Natural killer cell (primary cell): ENCODE measurements around the gene NECTIN3. TPM values are rescaled to one million over a fixed set of nuclear protein-coding genes. Genes with fewer than 3 reads are reported as not detected.
A peak's percentile ranks its signal among the peaks of the same experiment; 100 is the strongest.

Experiments
- ATAC-seq, 3 donors: fragments of 150-1000 bp in 2 of 3; fragments of 200-7000 bp in 1 of 3; cut with Tn5 transposase; 1 replicate in 1 of 3; 2 replicates in 2 of 3; pipeline ENCODE4 v1.10.0; 2021; ENCODE audit warnings: mild to moderate bottlenecking in 2 of 3, moderate library complexity in 2 of 3
- DNase-seq, 2 donors: peaks; one replicate each; pipeline versions ENCODE4 v3.0.0 to v3.0.0-alpha.2; 2013 to 2021; ENCODE audit warnings: mixed read lengths in 1 of 2
- H3K27ac ChIP-seq: one replicate; pipeline ENCODE4 v1.5.1; 2013; ENCODE audit warnings: mild to moderate bottlenecking, low read length
- H3K27me3 ChIP-seq: one replicate; pipeline ENCODE4 v1.6.1; 2013; ENCODE audit warnings: low read length; ENCODE audit not compliant: control insufficient read depth, insufficient read depth
- H3K36me3 ChIP-seq: one replicate; pipeline ENCODE4 v1.6.1; 2013; ENCODE audit warnings: low read length; ENCODE audit not compliant: control insufficient read depth, insufficient read depth
- H3K4me1 ChIP-seq: one replicate; pipeline ENCODE4 v1.6.1; 2013; ENCODE audit warnings: low read length; ENCODE audit not compliant: control insufficient read depth, insufficient read depth
- H3K4me3 ChIP-seq: one replicate; pipeline ENCODE4 v1.5.1; 2013; ENCODE audit warnings: low read length
- H3K9me3 ChIP-seq: one replicate; pipeline ENCODE4 v1.6.1; 2013; ENCODE audit warnings: low read length; ENCODE audit not compliant: control insufficient read depth, insufficient read depth
- H3K27ac Mint-ChIP-seq, 2 donors: one replicate each; pipeline ENCODE4 v1.8.0; 2022; ENCODE audit warnings: mild to moderate bottlenecking in 2 of 2, mixed read lengths in 2 of 2, moderate library complexity in 1 of 2
- H3K27me3 Mint-ChIP-seq, 2 donors: one replicate each; pipeline ENCODE4 v1.8.0; 2022; ENCODE audit warnings: low read depth in 2 of 2, mixed read lengths in 2 of 2
- H3K36me3 Mint-ChIP-seq: one replicate; pipeline ENCODE4 v1.8.0; 2022; ENCODE audit warnings: mixed read lengths
- H3K4me1 Mint-ChIP-seq, 2 donors: one replicate each; pipeline ENCODE4 v1.8.0; 2022; ENCODE audit warnings: mixed read lengths in 2 of 2
- H3K4me3 Mint-ChIP-seq: one replicate; pipeline ENCODE4 v1.8.0; 2022; ENCODE audit warnings: mild to moderate bottlenecking, moderate library complexity, mixed read lengths
- H3K9me3 Mint-ChIP-seq, 2 donors: one replicate each; pipeline ENCODE4 v1.8.0; 2022; ENCODE audit warnings: mixed read lengths in 2 of 2
- WGBS: methylation state at CpG from one replicate; pipeline ENCODE4 v1.1.7; 2013; ENCODE audit warnings: missing lambda C conversion rate; ENCODE audit not compliant: insufficient coverage; 5-methylcytosine and 5-hydroxymethylcytosine counted together
- intact Hi-C: fragments of 100-400 bp; cut with micrococcal nuclease; formaldehyde crosslinking; loops from one replicate; pipeline ENCODE4 v1.14.2; 2022
- total RNA-seq, 4 donors: library from RNA; stranded (reverse); fragments of 120-200 nt in 1 of 4; gene quantifications; one replicate each; pipeline versions ENCODE4 v1.2.3 to v1.2.4, GENCODE V29; 2013 to 2022
- TF ChIP-seq, protein P1 (sequence below): fragments of 200-600 bp; IDR thresholded peaks from one replicate; pipeline ENCODE4 v1.8.0; 2022; ENCODE audit warnings: antibody characterized with exemption

NECTIN3 gene
- total RNA-seq, 3 donors from 2014 or later (not counting 1 experiment from before 2014, with no cell fraction given): 0.26 to 3.7 (median 2.3) TPM

DNA sequence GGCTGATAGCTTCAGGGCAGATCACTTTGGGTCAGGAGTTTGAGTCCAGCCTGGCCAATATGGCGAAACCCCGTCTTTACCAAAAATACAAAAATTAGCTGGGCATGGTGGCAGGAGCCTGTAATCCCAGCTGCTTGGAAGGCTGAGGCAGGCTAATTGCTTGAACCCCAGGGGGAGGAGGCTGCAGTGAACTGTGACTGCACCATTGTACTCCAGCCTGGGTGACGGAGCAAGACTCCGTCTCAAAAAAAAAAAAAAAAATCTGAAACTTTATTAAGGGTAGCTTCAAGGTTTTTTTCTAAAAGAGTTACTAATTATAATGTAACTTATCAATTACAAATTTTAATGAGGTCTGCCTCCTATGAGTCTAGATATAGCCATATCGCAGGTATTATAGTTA, 5.1 kb downstream of the NECTIN3 start:
- no peak overlapping the region for H3K27ac Mint-ChIP-seq
- no peaks in the 10 kb centered on the region for H3K36me3 Mint-ChIP-seq
- H3K4me1 Mint-ChIP-seq: peaks cover 13 to 18% of the 10 kb centered on the region in 2 donors
- Histone ChIP-seq H3K27me3 (peaks cover 31% of the 10 kb centered on the region), H3K4me3 (no peak overlapping the region), H3K4me1 (peaks cover 7% of the 10 kb centered on the region), H3K9me3 (no peaks in the 10 kb centered on the region), H3K27ac (no peak overlapping the region), H3K36me3 (no peaks in the 10 kb centered on the region)
- no peak overlapping the region for H3K4me3 Mint-ChIP-seq
- ATAC-seq: no peak
- TF ChIP-seq, protein P1, sequence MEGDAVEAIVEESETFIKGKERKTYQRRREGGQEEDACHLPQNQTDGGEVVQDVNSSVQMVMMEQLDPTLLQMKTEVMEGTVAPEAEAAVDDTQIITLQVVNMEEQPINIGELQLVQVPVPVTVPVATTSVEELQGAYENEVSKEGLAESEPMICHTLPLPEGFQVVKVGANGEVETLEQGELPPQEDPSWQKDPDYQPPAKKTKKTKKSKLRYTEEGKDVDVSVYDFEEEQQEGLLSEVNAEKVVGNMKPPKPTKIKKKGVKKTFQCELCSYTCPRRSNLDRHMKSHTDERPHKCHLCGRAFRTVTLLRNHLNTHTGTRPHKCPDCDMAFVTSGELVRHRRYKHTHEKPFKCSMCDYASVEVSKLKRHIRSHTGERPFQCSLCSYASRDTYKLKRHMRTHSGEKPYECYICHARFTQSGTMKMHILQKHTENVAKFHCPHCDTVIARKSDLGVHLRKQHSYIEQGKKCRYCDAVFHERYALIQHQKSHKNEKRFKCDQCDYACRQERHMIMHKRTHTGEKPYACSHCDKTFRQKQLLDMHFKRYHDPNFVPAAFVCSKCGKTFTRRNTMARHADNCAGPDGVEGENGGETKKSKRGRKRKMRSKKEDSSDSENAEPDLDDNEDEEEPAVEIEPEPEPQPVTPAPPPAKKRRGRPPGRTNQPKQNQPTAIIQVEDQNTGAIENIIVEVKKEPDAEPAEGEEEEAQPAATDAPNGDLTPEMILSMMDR: no peak
- intact Hi-C loops: no loop called here
- 95% methylated on average over 2 of the region's 5 CpGs for WGBS
- no peaks in the 10 kb centered on the region for H3K9me3 Mint-ChIP-seq
- no peak for DNase-seq
- H3K27me3 Mint-ChIP-seq: peaks cover 29 to 42% of the 10 kb centered on the region in 2 donors

DNA sequence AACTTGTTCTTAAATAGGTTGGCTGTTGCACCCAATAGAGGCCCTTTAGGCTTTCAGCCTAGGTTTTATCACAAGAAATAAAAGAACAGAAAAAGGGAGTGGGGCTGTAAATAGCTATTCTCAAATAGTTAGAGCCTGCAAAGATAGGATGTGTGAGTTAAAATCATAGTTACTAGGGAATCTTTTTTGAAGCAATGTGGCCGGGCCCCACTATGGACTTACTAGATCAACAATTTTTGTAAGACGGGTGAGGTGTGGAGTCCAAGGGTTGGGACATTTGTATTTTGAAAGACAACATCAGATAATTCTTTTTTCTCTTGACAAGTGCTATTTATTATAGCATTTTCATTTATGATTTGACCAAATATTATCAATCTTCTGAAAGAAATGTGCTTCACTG, 5.8 kb downstream of the NECTIN3 start:
- no peak overlapping the region for H3K4me3 Mint-ChIP-seq
- 100% methylated on average over 1 of the region's 2 CpGs for WGBS
- H3K4me3 ChIP-seq: no peak overlapping the region
- no peak for ATAC-seq
- intact Hi-C loops: no loop called here
- peaks cover 29 to 42% of the 10 kb centered on the region in 2 donors for H3K27me3 Mint-ChIP-seq
- peaks cover 31% of the 10 kb centered on the region for H3K27me3 ChIP-seq
- TF ChIP-seq, protein P1: no peak
- H3K4me1 ChIP-seq: peaks cover 6% of the 10 kb centered on the region
- no peaks in the 10 kb centered on the region for H3K9me3 ChIP-seq
- peaks cover 13 to 14% of the 10 kb centered on the region in 2 donors for H3K4me1 Mint-ChIP-seq
- H3K36me3 ChIP-seq: no peaks in the 10 kb centered on the region
- H3K9me3 Mint-ChIP-seq: no peaks in the 10 kb centered on the region
- no peak overlapping the region for H3K27ac Mint-ChIP-seq
- H3K27ac ChIP-seq: no peak overlapping the region
- DNase-seq: no peak
- H3K36me3 Mint-ChIP-seq: no peaks in the 10 kb centered on the region

DNA sequence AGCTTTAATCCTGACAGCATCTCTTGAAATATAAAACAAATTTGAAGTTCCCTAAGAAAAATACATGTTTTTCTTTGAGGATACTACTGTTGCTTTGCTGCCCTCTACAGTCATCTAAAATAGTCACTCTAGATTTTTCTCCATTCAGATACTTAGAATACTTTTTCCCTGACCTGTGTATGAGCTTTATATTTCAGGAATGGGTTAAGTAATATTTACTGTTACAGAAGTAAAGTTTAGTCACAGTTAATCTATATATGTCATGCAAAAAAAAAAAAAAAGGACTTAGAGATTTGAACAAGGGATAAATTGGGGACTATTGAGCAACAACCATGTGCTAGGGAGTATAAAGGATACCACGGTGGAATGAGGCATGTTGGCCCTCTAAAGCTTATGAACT, 8.8 kb downstream of the NECTIN3 start:
- TF ChIP-seq, protein P1: peak; percentile 26
- H3K36me3 ChIP-seq: no peaks in the 10 kb centered on the region
- no peak overlapping the region for H3K27ac ChIP-seq
- Mint-ChIP-seq H3K4me1 (no peaks in the 10 kb centered on the region), H3K36me3 (no peaks in the 10 kb centered on the region), H3K9me3 (no peaks in the 10 kb centered on the region), H3K27me3 (peaks cover 4 to 15% of the 10 kb centered on the region in 2 donors), H3K27ac (no peak overlapping the region), H3K4me3 (no peak overlapping the region)
- H3K9me3 ChIP-seq: no peaks in the 10 kb centered on the region
- intact Hi-C loops: no loop called here
- 83% methylated on average over 1 of the region's 1 CpG for WGBS
- H3K4me1 ChIP-seq: no peaks in the 10 kb centered on the region
- H3K4me3 ChIP-seq: no peak overlapping the region
- peaks cover 11% of the 10 kb centered on the region for H3K27me3 ChIP-seq
- ATAC-seq (peak in 1 of 3 donors; percentile 34), DNase-seq (peak in 1 of 2 donors; percentile 48)

DNA sequence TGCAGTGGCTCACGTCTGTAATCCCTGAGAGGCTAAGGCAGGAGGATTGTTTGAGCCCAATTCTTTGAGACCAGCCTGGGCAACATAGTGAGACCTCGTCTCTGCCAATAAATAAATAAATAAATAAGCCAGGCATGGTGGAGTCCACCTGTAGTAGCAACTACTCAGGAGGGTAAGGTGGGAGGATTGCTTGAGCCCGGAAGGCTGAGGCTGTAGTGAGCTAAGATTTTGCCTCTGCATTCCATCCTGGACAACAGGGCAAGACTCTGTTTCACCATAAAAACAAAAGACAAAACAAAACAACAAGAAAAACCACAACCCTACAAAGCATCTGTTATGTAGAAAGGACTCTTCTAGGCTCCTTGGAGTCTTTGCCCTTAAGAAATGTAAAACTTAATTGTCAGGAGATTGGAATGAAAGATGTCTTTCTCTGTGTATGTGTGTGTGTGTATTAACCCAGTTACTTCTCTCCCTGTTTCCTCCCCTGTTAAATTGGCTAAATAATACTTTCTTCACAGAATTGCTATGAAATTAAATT, 9.5 kb downstream of the NECTIN3 start:
- no peak for ATAC-seq
- H3K4me1 Mint-ChIP-seq: no peaks in the 10 kb centered on the region
- 82% methylated on average over 3 of the region's 3 CpGs for WGBS
- no peaks in the 10 kb centered on the region for H3K4me1 ChIP-seq
- H3K27me3 Mint-ChIP-seq: peaks cover 4 to 9% of the 10 kb centered on the region in 2 donors
- no peaks in the 10 kb centered on the region for H3K36me3 ChIP-seq
- no peak overlapping the region for H3K27ac ChIP-seq
- H3K4me3 ChIP-seq: no peak overlapping the region
- H3K9me3 ChIP-seq: no peaks in the 10 kb centered on the region
- peaks cover 8% of the 10 kb centered on the region for H3K27me3 ChIP-seq
- H3K9me3 Mint-ChIP-seq: no peaks in the 10 kb centered on the region
- intact Hi-C loops: no loop called here
- H3K27ac Mint-ChIP-seq: no peak overlapping the region
- no peaks in the 10 kb centered on the region for H3K36me3 Mint-ChIP-seq
- no peak overlapping the region for H3K4me3 Mint-ChIP-seq
- TF ChIP-seq, protein P1: no peak
- DNase-seq: no peak
